GM21360 (cell line): ENCODE measurements around the gene KIAA1586.
A peak's percentile ranks its signal among the peaks of the same experiment; 100 is the strongest.
"Not testable (repeated sequence)": the region's sequence is repeated elsewhere in the genome, so short reads cannot be mapped to it uniquely, and the experiment has no call there.

Experiments used
- ATAC-seq: cut with Tn5 transposase; IDR thresholded peaks from one replicate; pipeline ENCODE4 v1.9.1; 2021; ENCODE audit warnings: mild to moderate bottlenecking, moderate library complexity; ENCODE audit not compliant: unreplicated experiment

KIAA1586 gene

GRCh38 chr6:57044061-57044460, 2.4 kb upstream of the KIAA1586 start:
- not testable (repeated sequence) for ATAC-seq

- no peak for ATAC-seq
Observed at GRCh38 chr6:57044568-57044967, 1.9 kb upstream of the KIAA1586 start.

- peak; percentile 18 for ATAC-seq
Observed at GRCh38 chr6:57047257-57047585, 728 bp downstream of the KIAA1586 start.

GRCh38 chr6:57047859-57048258, 1.4 kb downstream of the KIAA1586 start:
- ATAC-seq: not testable (repeated sequence)

- no peak for ATAC-seq
Observed at GRCh38 chr6:57048577-57048976, 2.1 kb downstream of the KIAA1586 start.

GRCh38 chr6:57063847-57064246, 17.4 kb downstream of the KIAA1586 start:
- ATAC-seq: no peak

GRCh38 chr6:57064809-57065208, 18.3 kb downstream of the KIAA1586 start:
- ATAC-seq: no peak

- no peak for ATAC-seq
Observed at GRCh38 chr6:57068061-57068460, 21.6 kb downstream of the KIAA1586 start.

GRCh38 chr6:57069228-57069627, 22.7 kb downstream of the KIAA1586 start:
- no peak for ATAC-seq

GRCh38 chr6:57069920-57070331, 23.4 kb downstream of the KIAA1586 start:
- no peak for ATAC-seq

GRCh38 chr6:57072108-57072507, 25.6 kb downstream of the KIAA1586 start:
- no peak for ATAC-seq

- ATAC-seq: no peak
Observed at GRCh38 chr6:57074383-57074782, 27.9 kb downstream of the KIAA1586 start.

- ATAC-seq: no peak
Observed at GRCh38 chr6:57075092-57075491, 28.6 kb downstream of the KIAA1586 start.

- ATAC-seq: no peak
Observed at GRCh38 chr6:57078531-57079207, 32.2 kb downstream of the KIAA1586 start.

GRCh38 chr6:57085471-57085870, 39.0 kb downstream of the KIAA1586 start:
- no peak for ATAC-seq

GRCh38 chr6:57086843-57087242, 40.4 kb downstream of the KIAA1586 start:
- no peak for ATAC-seq

GRCh38 chr6:57087916-57088315, 41.4 kb downstream of the KIAA1586 start:
- no peak for ATAC-seq

GRCh38 chr6:57089265-57089664, 42.8 kb downstream of the KIAA1586 start:
- no peak for ATAC-seq

- peak; percentile 92 for ATAC-seq
Observed at GRCh38 chr6:57089687-57090457, 43.4 kb downstream of the KIAA1586 start, which contains the start of gene ZNF451. ZNF451 (plus strand) TSS chr6:57090188; CDS start chr6:57090254, 66 bp downstream.

GRCh38 chr6:57090458-57091067, 44.1 kb downstream of the KIAA1586 start:
- ATAC-seq: peak; percentile 7

GRCh38 chr6:57091375-57091774, 44.9 kb downstream of the KIAA1586 start:
- not testable (repeated sequence) for ATAC-seq

GRCh38 chr6:57094689-57095088, 48.2 kb downstream of the KIAA1586 start:
- ATAC-seq: no peak
